22Rv1 (cell line): ENCODE data around the gene PRSS33.

Source experiments
- CTCF ChIP-seq: fragments of 450-650 bp; IDR thresholded peaks from 2 replicates; pipeline ENCODE4 v1.5.1; 2017; ENCODE audit warnings: mild to moderate bottlenecking
- ZFX ChIP-seq: fragments of 450-650 bp; IDR thresholded peaks from 2 replicates; pipeline ENCODE4 v1.6.1; 2017; ENCODE audit warnings: antibody characterized with exemption, borderline replicate concordance

GRCh38 chr16:2777231-2777902, 10.0 kb downstream of the PRSS33 start, which contains the start of gene ELOB:
- TF ChIP-seq CTCF (no peak), ZFX (no peak)
